A549 (cell line): ENCODE results near the gene MAEL. TPM values are rescaled to one million over a fixed set of nuclear protein-coding genes. Genes with fewer than 3 reads are reported as not detected.

Experiments
- ATAC-seq, 2 experiments: fragments of 200-7000 bp in 1 of 2; fragments of >200 bp in 1 of 2; cut with Nextera tagmentation in 1 of 2; cut with Tn5 transposase in 1 of 2; 3 replicates each; pipeline versions ENCODE4 v1.8.0 to v1.9.1; 2018 to 2020; ENCODE audit warnings: mild to moderate bottlenecking in 1 of 2, moderate library complexity in 1 of 2
- CTCF ChIA-PET: fragments of 300-600 bp; sonication (Branson Sonifier 250); formaldehyde crosslinking; extraction: SDS; loops from one replicate; lab custom pipeline; 2021; ENCODE audit warnings: antibody characterized with exemption, inconsistent platforms; lab: Yijun Ruan, JAX
- POLR2A ChIA-PET: fragments of 350-600 bp; formaldehyde crosslinking; extraction: SDS; loops from one replicate; lab custom pipeline; 2021; ENCODE audit warnings: antibody characterized with exemption, inconsistent platforms; lab: Yijun Ruan, JAX
- DNase-seq, 2 experiments: peaks; one replicate each; pipeline versions ENCODE4 v3.0.0 to v3.0.0-alpha.2; 2011 to 2016; ENCODE audit warnings: low read depth in 1 of 2, low spot score in 1 of 2
- FAIRE-seq: peaks from 2 replicates; lab custom pipeline; 2011; peaks lifted over from hg19 to GRCh38; lab: Jason Lieb, UNC
- H3K27ac ChIP-seq, 2 experiments: fragments of >200 bp; sonication (Bioruptor Twin); formaldehyde crosslinking; 3 replicates each; pipeline ENCODE4 v1.5.1; 2016 to 2017
- H3K4me1 ChIP-seq: fragments of >200 bp; sonication (Bioruptor Twin); formaldehyde crosslinking; 3 replicates; pipeline ENCODE4 v1.6.1; 2016
- H3K4me2 ChIP-seq: fragments of >200 bp; sonication (Bioruptor Twin); formaldehyde crosslinking; 3 replicates; pipeline ENCODE4 v1.6.1; 2016
- H3K4me3 ChIP-seq: fragments of >200 bp; sonication (Bioruptor Twin); formaldehyde crosslinking; 3 replicates; pipeline ENCODE4 v1.5.1; 2016
- H3K9me3 ChIP-seq: fragments of >200 bp; sonication (Bioruptor Twin); formaldehyde crosslinking; 3 replicates; pipeline ENCODE4 v1.6.1; 2016
- ESRRA ChIP-seq: fragments of 150-350 bp; IDR thresholded peaks from 2 replicates; pipeline ENCODE4 v1.6.1; 2014; ENCODE audit warnings: mild to moderate bottlenecking, low read length, borderline replicate concordance
- FOSB ChIP-seq: fragments of 250-450 bp; sonication (Bioruptor Pico); IDR thresholded peaks from 2 replicates; pipeline ENCODE4 v1.5.0; 2020; ENCODE audit warnings: mild to moderate bottlenecking, moderate library complexity
- FOSL2 ChIP-seq, 2 experiments: fragments of 450-650 bp in 1 of 2; fragments of >200 bp in 1 of 2; sonication (Bioruptor Twin) in 1 of 2; formaldehyde crosslinking; IDR thresholded peaks; 2 replicates each; pipeline versions ENCODE4 v1.5.0 to v1.6.1; 2016 to 2020; ENCODE audit warnings: mild to moderate bottlenecking in 1 of 2, moderate library complexity in 1 of 2
- HDAC2 ChIP-seq: fragments of 200-600 bp; sonication (generic); IDR thresholded peaks from 2 replicates; pipeline ENCODE4 v1.6.1; 2016
- HEYL ChIP-seq: fragments of 250-450 bp; sonication (Bioruptor Pico); IDR thresholded peaks from 2 replicates; pipeline ENCODE4 v1.8.0; 2021; ENCODE audit warnings: mild to moderate bottlenecking, moderate library complexity
- HOXA7 ChIP-seq: fragments of 250-450 bp; sonication (Bioruptor Pico); IDR thresholded peaks from 2 replicates; pipeline ENCODE4 v1.5.0; 2020; ENCODE audit warnings: mild to moderate bottlenecking, moderate library complexity
- HOXB13 ChIP-seq: fragments of 250-450 bp; sonication (Bioruptor Pico); IDR thresholded peaks from 2 replicates; pipeline ENCODE4 v1.5.0; 2020; ENCODE audit warnings: low read depth, mild to moderate bottlenecking, moderate library complexity
- JUN ChIP-seq, 2 experiments: fragments of >200 bp; sonication (Bioruptor Twin); formaldehyde crosslinking; IDR thresholded peaks; 2 replicates in 1 of 2; 3 replicates in 1 of 2; pipeline ENCODE4 v1.6.1; 2016 to 2017
- JUNB ChIP-seq: fragments of >200 bp; sonication (Bioruptor Twin); formaldehyde crosslinking; IDR thresholded peaks from 2 replicates; pipeline ENCODE4 v1.6.1; 2016
- KDM1A ChIP-seq: fragments of 200-600 bp; sonication (generic); IDR thresholded peaks from 2 replicates; pipeline ENCODE4 v1.6.1; 2016; ENCODE audit warnings: low read depth, mild to moderate bottlenecking
- MAZ ChIP-seq: fragments of 150-350 bp; IDR thresholded peaks from 2 replicates; pipeline ENCODE4 v1.6.1; 2014; ENCODE audit warnings: antibody characterized with exemption, low read depth, low read length, borderline replicate concordance
- MYC ChIP-seq: IDR thresholded peaks from 2 replicates; pipeline ENCODE4 v1.6.1; 2012; ENCODE audit warnings: mild to moderate bottlenecking, inconsistent platforms, low read length, improper control_type of control experiment, borderline replicate concordance
- NFE2L2 ChIP-seq: fragments of 150-350 bp; conservative IDR thresholded peaks from 2 replicates; pipeline ENCODE4 v1.6.1; 2014; ENCODE audit warnings: low read length
- NPAS2 ChIP-seq: fragments of 250-450 bp; sonication (Bioruptor Pico); IDR thresholded peaks from 2 replicates; pipeline ENCODE4 v1.8.0; 2022; ENCODE audit warnings: mild to moderate bottlenecking, moderate library complexity, borderline replicate concordance
- NR3C1 ChIP-seq: fragments of >200 bp; sonication (Bioruptor Twin); formaldehyde crosslinking; IDR thresholded peaks from 3 replicates; pipeline ENCODE4 v1.6.1; 2017
- POLR2A ChIP-seq: IDR thresholded peaks from 2 replicates; pipeline ENCODE4 v1.6.1; 2012; ENCODE audit warnings: mild to moderate bottlenecking, low read length
- POLR2AphosphoS2 ChIP-seq: conservative IDR thresholded peaks from 2 replicates; pipeline ENCODE4 v1.6.1; 2012; ENCODE audit warnings: low read length, improper control_type of control experiment, inconsistent platforms
- RAD21 ChIP-seq, 2 experiments: fragments of >200 bp in 1 of 2; sonication (Bioruptor Twin) in 1 of 2; formaldehyde crosslinking in 1 of 2; IDR thresholded peaks in 1 of 2; conservative IDR thresholded peaks in 1 of 2; 2 replicates in 1 of 2; 3 replicates in 1 of 2; pipeline ENCODE4 v1.6.1; 2012 to 2018; ENCODE audit warnings: inconsistent platforms in 1 of 2
- RARB ChIP-seq: fragments of 250-450 bp; sonication (Bioruptor Pico); IDR thresholded peaks from 2 replicates; pipeline ENCODE4 v1.8.0; 2021; ENCODE audit warnings: mild to moderate bottlenecking, moderate library complexity
- RCOR1 ChIP-seq: fragments of 150-350 bp; IDR thresholded peaks from 2 replicates; pipeline ENCODE4 v1.6.1; 2014; ENCODE audit warnings: antibody characterized with exemption, low read length, low read depth
- RFX5 ChIP-seq: fragments of 450-650 bp; IDR thresholded peaks from 2 replicates; pipeline ENCODE4 v1.7.1; 2014; ENCODE audit warnings: antibody characterized with exemption, mild to moderate bottlenecking, moderate library complexity
- RNF2 ChIP-seq: fragments of 200-600 bp; sonication (generic); IDR thresholded peaks from 2 replicates; pipeline ENCODE4 v1.6.1; 2016; ENCODE audit warnings: low read depth, mild to moderate bottlenecking, antibody characterized with exemption, moderate library complexity, borderline replicate concordance
- SMC3 ChIP-seq: fragments of >200 bp; sonication (Bioruptor Twin); formaldehyde crosslinking; IDR thresholded peaks from 3 replicates; pipeline ENCODE4 v1.6.1; 2018; ENCODE audit warnings: inconsistent platforms
- SREBF2 ChIP-seq: fragments of 450-650 bp; IDR thresholded peaks from 2 replicates; pipeline ENCODE4 v1.6.1; 2014; ENCODE audit warnings: mild to moderate bottlenecking, moderate library complexity
- TFCP2L1 ChIP-seq: fragments of 250-450 bp; sonication (Bioruptor Pico); IDR thresholded peaks from 2 replicates; pipeline ENCODE4 v1.5.0; 2021; ENCODE audit warnings: mild to moderate bottlenecking
- ZNF302 ChIP-seq: fragments of 250-450 bp; sonication (Bioruptor Pico); IDR thresholded peaks from 2 replicates; pipeline ENCODE4 v1.9.0; 2021; ENCODE audit warnings: inconsistent platforms, mild to moderate bottlenecking, moderate library complexity
- ZSCAN20 ChIP-seq: fragments of 250-450 bp; sonication (Bioruptor Pico); IDR thresholded peaks from 2 replicates; pipeline ENCODE4 v1.8.0; 2022; ENCODE audit warnings: mild to moderate bottlenecking, moderate library complexity
- WGBS: methylation state at CpG from one replicate; pipeline ENCODE4 v1.1.6; 2017; ENCODE audit errors: missing lambda C conversion rate; 5-methylcytosine and 5-hydroxymethylcytosine counted together
- polyA plus RNA-seq, 4 experiments: library from polyadenylated mRNA; depleted of rRNA in 3 of 4; stranded (reverse); fragments of >200 nt; fragmentation: RNase III in 1 of 4; extraction: RNeasy Plus Mini Kit Qiagen cat#74134 plus additional on column Dnase treatment in 1 of 4; gene quantifications; 2 replicates in 3 of 4; 3 replicates in 1 of 4; pipeline ENCODE4 v1.2.3, GENCODE V29; 2011 to 2017
- TF ChIP-seq, protein P1 (sequence below): fragments of >200 bp; sonication (Bioruptor Twin); formaldehyde crosslinking; IDR thresholded peaks from 2 replicates; pipeline ENCODE4 v1.6.1; 2016
- TF ChIP-seq, protein P2 (sequence below): fragments of 450-650 bp; IDR thresholded peaks from 2 replicates; pipeline ENCODE4 v1.6.1; 2014; ENCODE audit warnings: antibody characterized with exemption
- TF ChIP-seq, protein P3 (sequence below): IDR thresholded peaks from 2 replicates; pipeline ENCODE4 v1.6.1; 2012
- TF ChIP-seq, protein P4 (sequence below): fragments of 250-450 bp; sonication (Bioruptor Pico); IDR thresholded peaks from 2 replicates; pipeline ENCODE4 v1.5.0; 2020; ENCODE audit warnings: low read depth, mild to moderate bottlenecking, moderate library complexity
- TF ChIP-seq, protein P5 (sequence below): fragments of 250-450 bp; sonication (Bioruptor Pico); IDR thresholded peaks from 2 replicates; pipeline ENCODE4 v1.5.0; 2021; ENCODE audit warnings: mild to moderate bottlenecking, moderate library complexity, borderline replicate concordance

The MAEL gene
- polyA plus RNA-seq, 2 of the 4 experiments (the other 2 are of a cell fraction): not detected

DNA sequence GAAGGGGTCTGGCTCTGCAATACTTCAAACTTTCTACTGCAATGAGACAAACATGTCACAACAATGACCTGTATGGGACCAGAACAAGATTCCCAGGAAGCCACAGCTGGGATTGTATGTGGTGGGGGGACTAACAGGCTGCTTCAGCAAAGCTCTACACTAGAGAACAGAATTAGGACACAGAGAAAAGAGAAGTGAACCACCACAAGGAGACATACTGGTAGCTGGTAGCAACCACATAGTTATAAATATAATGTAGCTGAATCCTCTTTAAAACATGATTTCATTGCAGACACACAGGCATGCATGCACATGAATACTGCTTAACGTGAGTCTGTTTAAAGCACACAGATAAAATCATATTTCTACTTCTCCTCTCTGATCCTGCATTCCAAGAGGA lies 10.3 kb upstream of the MAEL start:
- H3K4me1 ChIP-seq: peaks cover 3% of the 10 kb centered on the region; the same call in 1 of the 3 replicates
- 0% methylated on average over 1 of the region's 1 CpG for WGBS
- no peak overlapping the region for H3K27ac ChIP-seq
- no peak for DNase-seq
- no peak overlapping the region for H3K4me3 ChIP-seq
- TF ChIP-seq TFCP2L1 (CRISPR knock-in tag): no peak
- TF ChIP-seq POLR2A: no peak
- no peak for TF ChIP-seq ZSCAN20
- TF ChIP-seq RARB (CRISPR knock-in tag): no peak
- no peak for TF ChIP-seq MYC
- TF ChIP-seq, protein P1, sequence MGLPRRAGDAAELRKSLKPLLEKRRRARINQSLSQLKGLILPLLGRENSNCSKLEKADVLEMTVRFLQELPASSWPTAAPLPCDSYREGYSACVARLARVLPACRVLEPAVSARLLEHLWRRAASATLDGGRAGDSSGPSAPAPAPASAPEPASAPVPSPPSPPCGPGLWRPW: no peak
- TF ChIP-seq RCOR1: no peak
- TF ChIP-seq NFE2L2: no peak
- TF ChIP-seq, protein P2, sequence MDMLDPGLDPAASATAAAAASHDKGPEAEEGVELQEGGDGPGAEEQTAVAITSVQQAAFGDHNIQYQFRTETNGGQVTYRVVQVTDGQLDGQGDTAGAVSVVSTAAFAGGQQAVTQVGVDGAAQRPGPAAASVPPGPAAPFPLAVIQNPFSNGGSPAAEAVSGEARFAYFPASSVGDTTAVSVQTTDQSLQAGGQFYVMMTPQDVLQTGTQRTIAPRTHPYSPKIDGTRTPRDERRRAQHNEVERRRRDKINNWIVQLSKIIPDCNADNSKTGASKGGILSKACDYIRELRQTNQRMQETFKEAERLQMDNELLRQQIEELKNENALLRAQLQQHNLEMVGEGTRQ: no peak
- TF ChIP-seq HEYL (CRISPR knock-in tag): no peak
- TF ChIP-seq ZNF302 (CRISPR knock-in tag): no peak
- no peak for TF ChIP-seq KDM1A
- no peak for TF ChIP-seq SREBF2
- TF ChIP-seq HOXA7 (CRISPR knock-in tag): no peak
- TF ChIP-seq, protein P3, sequence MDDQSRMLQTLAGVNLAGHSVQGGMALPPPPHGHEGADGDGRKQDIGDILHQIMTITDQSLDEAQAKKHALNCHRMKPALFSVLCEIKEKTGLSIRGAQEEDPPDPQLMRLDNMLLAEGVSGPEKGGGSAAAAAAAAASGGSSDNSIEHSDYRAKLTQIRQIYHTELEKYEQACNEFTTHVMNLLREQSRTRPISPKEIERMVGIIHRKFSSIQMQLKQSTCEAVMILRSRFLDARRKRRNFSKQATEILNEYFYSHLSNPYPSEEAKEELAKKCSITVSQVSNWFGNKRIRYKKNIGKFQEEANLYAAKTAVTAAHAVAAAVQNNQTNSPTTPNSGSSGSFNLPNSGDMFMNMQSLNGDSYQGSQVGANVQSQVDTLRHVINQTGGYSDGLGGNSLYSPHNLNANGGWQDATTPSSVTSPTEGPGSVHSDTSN: no peak
- no peak for TF ChIP-seq SMC3
- no peak for FAIRE-seq
- no peaks in the 10 kb centered on the region for H3K9me3 ChIP-seq
- ChIA-PET CTCF (interaction anchor here (0.6 to 2.6 kb wide), 2 partner anchors 18 to 79 kb away, joined by 3 to 14 read pairs; no protein-coding TSS in a partner anchor), POLR2A (no interaction called here)
- no peak for ATAC-seq
- no peak overlapping the region for H3K4me2 ChIP-seq

DNA sequence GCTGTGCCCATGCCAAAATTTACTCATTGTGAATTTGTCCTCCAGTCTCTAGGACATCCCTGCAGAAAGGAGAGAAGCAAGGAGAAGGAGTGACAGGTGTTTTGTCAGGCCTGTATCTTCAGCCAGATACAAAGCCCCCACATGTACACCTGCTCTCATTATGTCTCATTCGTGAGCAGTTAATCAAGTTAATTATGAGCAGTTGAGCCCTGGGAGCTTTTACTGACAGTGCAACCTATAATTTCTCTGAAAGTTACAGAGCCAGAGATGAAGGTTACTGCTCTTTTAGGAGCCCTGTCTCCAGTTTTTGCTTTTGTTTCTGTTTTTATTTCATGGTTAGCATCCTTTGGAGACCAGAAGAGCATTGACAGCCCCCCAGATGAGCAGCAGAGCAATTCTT lies 8.7 kb upstream of the MAEL start:
- CTCF ChIA-PET: interaction anchor here (1.2 to 2.6 kb wide), 4 partner anchors 14 to 78 kb away, joined by 3 to 14 read pairs (median 4); no protein-coding TSS in a partner anchor
- no peak overlapping the region for H3K27ac ChIP-seq
- no peaks in the 10 kb centered on the region for H3K9me3 ChIP-seq
- ATAC-seq: no peak
- WGBS: 0% methylated on average over 1 of the region's 1 CpG
- no peaks in the 10 kb centered on the region for H3K4me1 ChIP-seq
- no peak for FAIRE-seq
- no peak overlapping the region for H3K4me3 ChIP-seq
- POLR2A ChIA-PET: no interaction called here
- TF ChIP-seq JUN (IDR thresholded peaks at IDR 0.05) (no peak), ESRRA (no peak), JUNB (no peak), POLR2AphosphoS2 (no peak), RNF2 (no peak), ZSCAN20 (no peak), FOSL2 (IDR thresholded peaks at IDR 0.05) (no peak), FOSL2 (CRISPR knock-in tag; IDR thresholded peaks at IDR 0.05) (no peak), RFX5 (no peak)
- no peak overlapping the region for H3K4me2 ChIP-seq
- DNase-seq: no peak

DNA sequence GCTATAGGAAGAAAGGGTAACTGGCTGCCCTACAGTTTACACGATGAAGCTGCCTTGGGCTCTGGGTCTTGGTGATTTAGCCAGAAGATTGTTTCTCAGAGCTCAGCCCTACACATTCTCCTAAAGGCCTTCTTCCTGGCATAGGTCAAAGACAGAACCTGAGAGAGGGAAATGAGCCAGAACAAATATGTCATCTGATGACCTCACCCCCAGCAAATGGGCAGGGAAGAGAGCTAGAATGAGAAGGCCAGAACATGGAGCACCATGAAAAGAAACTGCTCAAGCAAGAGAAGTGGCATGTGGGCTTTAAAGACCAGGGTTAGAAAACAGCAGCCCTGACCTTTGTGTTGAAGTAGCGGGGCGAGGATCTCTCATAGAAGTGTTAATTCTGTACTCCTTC lies 8.3 kb upstream of the MAEL start:
- 19% methylated on average over 3 of the region's 3 CpGs for WGBS
- Histone ChIP-seq H3K4me1 (no peaks in the 10 kb centered on the region), H3K4me2 (no peak overlapping the region), H3K9me3 (no peaks in the 10 kb centered on the region), H3K4me3 (no peak overlapping the region), H3K27ac (no peak overlapping the region)
- ATAC-seq: no peak
- DNase-seq: no peak
- FAIRE-seq: no peak
- CTCF ChIA-PET: interaction anchor here (1.0 to 1.9 kb wide), 5 partner anchors 14 to 75 kb away, joined by 3 to 4 read pairs (median 3); no protein-coding TSS in a partner anchor
- POLR2A ChIA-PET: no interaction called here
- TF ChIP-seq POLR2A (no peak), FOSB (CRISPR knock-in tag) (no peak), ZSCAN20 (no peak), SREBF2 (no peak), HEYL (CRISPR knock-in tag) (no peak), HOXB13 (CRISPR knock-in tag) (no peak), ESRRA (no peak), MAZ (no peak), ZNF302 (CRISPR knock-in tag) (no peak), RARB (CRISPR knock-in tag) (no peak), NR3C1 (no peak), RAD21 (conservative IDR thresholded peaks at IDR 0.05 in 1 of 2, IDR thresholded peaks at IDR 0.05 in 1 of 2) (no peak), FOSL2 (IDR thresholded peaks at IDR 0.05) (no peak), FOSL2 (CRISPR knock-in tag; IDR thresholded peaks at IDR 0.05) (no peak), NPAS2 (CRISPR knock-in tag) (no peak), TFCP2L1 (CRISPR knock-in tag) (no peak), HDAC2 (no peak)
- TF ChIP-seq, protein P4, sequence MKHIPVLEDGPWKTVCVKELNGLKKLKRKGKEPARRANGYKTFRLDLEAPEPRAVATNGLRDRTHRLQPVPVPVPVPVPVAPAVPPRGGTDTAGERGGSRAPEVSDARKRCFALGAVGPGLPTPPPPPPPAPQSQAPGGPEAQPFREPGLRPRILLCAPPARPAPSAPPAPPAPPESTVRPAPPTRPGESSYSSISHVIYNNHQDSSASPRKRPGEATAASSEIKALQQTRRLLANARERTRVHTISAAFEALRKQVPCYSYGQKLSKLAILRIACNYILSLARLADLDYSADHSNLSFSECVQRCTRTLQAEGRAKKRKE: no peak
- TF ChIP-seq, protein P5, sequence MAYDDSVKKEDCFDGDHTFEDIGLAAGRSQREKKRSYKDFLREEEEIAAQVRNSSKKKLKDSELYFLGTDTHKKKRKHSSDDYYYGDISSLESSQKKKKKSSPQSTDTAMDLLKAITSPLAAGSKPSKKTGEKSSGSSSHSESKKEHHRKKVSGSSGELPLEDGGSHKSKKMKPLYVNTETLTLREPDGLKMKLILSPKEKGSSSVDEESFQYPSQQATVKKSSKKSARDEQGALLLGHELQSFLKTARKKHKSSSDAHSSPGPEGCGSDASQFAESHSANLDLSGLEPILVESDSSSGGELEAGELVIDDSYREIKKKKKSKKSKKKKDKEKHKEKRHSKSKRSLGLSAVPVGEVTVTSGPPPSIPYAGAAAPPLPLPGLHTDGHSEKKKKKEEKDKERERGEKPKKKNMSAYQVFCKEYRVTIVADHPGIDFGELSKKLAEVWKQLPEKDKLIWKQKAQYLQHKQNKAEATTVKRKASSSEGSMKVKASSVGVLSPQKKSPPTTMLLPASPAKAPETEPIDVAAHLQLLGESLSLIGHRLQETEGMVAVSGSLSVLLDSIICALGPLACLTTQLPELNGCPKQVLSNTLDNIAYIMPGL (CRISPR knock-in tag): no peak
